ENCODE measurements around the gene ZNF678. TPM values are rescaled to one million over a fixed set of nuclear protein-coding genes. Genes with fewer than 3 reads are reported as not detected.
A peak's percentile ranks its signal among the peaks of the same experiment; 100 is the strongest.

The ZNF678 gene
- total and polyA plus RNA-seq, 7 donors: 1.2 to 5.0 (median 3.0) TPM

GRCh38 chr1:227542153-227543120 lies 20.9 kb upstream of the ZNF678 start:
- H3K9me3 ChIP-seq: peaks cover 5% of the 10 kb centered on the region
- WGBS, 3 donors: 2 to 3% (median 3%) methylated on average over 47 to 84 of the region's 84 CpGs
- TF ChIP-seq, protein P1, sequence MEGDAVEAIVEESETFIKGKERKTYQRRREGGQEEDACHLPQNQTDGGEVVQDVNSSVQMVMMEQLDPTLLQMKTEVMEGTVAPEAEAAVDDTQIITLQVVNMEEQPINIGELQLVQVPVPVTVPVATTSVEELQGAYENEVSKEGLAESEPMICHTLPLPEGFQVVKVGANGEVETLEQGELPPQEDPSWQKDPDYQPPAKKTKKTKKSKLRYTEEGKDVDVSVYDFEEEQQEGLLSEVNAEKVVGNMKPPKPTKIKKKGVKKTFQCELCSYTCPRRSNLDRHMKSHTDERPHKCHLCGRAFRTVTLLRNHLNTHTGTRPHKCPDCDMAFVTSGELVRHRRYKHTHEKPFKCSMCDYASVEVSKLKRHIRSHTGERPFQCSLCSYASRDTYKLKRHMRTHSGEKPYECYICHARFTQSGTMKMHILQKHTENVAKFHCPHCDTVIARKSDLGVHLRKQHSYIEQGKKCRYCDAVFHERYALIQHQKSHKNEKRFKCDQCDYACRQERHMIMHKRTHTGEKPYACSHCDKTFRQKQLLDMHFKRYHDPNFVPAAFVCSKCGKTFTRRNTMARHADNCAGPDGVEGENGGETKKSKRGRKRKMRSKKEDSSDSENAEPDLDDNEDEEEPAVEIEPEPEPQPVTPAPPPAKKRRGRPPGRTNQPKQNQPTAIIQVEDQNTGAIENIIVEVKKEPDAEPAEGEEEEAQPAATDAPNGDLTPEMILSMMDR (IDR thresholded peaks at IDR 0.05): peak; percentile 99
- H3K27ac ChIP-seq: peak overlapping the region; percentile 83
- DNase-seq (peak; percentile 91 to 95), ATAC-seq (peak; percentile 96 to 99 (median 98))
- peaks cover 8% of the 10 kb centered on the region for H3K4me1 ChIP-seq
- no peaks in the 10 kb centered on the region for H3K27me3 ChIP-seq (ENCODE audit: insufficient read depth in 3 of 3, low read length in 2 of 3)
- intact Hi-C loops (cut with DNase I): loop anchor here in 1 of 2 donors (2.0 to 5.0 kb wide), 2 partner anchors 62 to 410 kb away; no protein-coding TSS in a partner anchor
- H3K36me3 ChIP-seq (ENCODE audit: insufficient read depth in 1 of 2, low read depth in 1 of 2): no peaks in the 10 kb centered on the region
- H3K4me3 ChIP-seq: peak overlapping the region; percentile 94

DNA sequence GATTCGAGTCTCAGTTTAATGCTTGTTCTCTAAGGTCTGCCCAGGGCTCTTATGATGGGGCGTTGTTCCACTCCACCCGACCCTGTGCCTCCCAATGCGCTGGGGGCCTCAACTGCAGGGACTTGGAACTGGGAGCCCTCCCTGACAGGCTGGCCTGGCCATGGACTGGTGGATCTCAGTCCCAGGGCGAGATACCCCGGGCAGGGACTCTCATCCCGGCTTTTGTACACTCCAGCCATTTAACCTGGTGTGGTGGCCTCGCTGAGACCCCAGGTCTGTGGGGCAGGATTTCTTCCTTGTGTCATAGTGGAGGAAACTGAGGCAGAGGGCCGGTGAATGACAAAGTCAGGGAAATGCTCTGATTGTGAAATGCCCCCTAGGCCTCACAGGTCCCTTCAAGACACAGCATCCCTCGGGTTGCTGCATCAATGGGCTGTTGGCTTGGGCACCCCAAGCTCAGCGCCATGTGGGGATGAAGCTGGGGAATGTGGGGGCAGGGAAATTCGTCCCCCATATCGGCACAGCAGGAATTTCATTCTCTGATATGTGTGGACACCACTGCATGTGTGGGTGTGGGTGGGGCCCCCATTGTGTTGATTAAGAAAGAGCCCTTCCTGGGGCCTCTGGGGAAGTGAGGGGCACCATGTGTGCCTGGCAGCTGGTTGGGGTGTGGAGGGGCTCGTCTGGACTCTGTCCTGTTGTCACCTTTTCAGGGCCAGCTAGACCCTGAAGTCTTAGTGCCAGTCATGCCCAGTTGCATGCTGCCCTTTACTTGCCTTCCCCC lies 19.9 kb upstream of the ZNF678 start:
- peaks cover 8% of the 10 kb centered on the region for H3K4me1 ChIP-seq
- ATAC-seq (no peak), DNase-seq (no peak)
- intact Hi-C loops (cut with DNase I): loop anchor here in 1 of 2 donors (2.0 to 5.0 kb wide), 2 partner anchors 63 to 409 kb away; no protein-coding TSS in a partner anchor
- H3K27me3 ChIP-seq (ENCODE audit: insufficient read depth in 3 of 3, low read length in 2 of 3): no peaks in the 10 kb centered on the region
- peak overlapping the region; percentile 94 for H3K4me3 ChIP-seq
- TF ChIP-seq, protein P1 (IDR thresholded peaks at IDR 0.05): no peak
- peak overlapping the region; percentile 83 for H3K27ac ChIP-seq
- WGBS, 3 donors: 68 to 81% (median 72%) methylated on average over 14 of the region's 14 CpGs
- H3K36me3 ChIP-seq (ENCODE audit: insufficient read depth in 1 of 2, low read depth in 1 of 2): no peaks in the 10 kb centered on the region
- no peaks in the 10 kb centered on the region for H3K9me3 ChIP-seq

DNA sequence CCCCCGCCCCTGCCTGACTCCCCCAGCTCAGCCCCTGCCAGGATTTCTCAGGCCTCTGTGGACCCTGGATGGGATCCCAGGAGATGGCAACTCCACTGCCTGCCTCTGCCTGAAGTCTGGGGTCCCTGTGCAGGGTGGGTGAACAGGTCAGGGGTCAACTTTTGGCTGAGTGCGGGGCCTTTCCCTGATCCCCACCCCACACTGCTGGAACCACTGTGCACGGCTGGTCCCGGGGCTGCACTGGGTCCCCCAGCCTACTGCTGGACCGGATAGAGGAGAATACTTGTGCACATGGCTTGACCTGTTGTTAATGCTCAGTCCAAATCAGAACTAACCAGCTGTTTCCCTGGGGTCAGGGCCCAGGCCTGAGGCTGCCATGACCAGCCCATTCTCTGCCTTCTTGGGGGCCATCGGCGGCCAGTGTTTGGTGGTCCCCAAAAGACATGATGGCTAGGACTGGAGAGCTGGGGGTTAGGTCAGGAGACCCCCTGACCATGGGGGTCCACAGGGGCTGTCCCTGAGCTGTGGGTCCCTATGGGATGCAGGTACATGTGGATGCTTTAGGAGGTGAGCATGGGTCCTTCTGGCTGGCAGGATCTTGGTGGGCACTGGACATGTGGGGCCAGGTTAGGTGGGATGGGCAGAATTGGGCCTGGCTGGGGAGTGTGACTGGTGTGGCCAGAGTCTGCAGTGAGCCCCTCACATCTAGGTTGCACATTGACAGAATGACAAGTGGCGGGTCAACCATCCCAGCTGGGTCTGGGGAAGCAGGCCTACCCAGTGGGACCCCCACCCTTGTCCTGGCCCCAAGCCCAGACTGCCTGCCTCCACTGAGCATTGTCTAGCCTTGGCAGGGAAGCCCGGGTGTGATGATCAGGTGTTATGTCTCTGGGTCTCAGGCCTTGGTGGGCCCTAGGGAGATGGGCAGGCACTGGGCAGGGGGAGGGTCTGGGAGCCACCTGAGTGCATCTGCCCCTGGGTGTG lies 19.0 kb upstream of the ZNF678 start:
- Histone ChIP-seq H3K9me3 (no peaks in the 10 kb centered on the region), H3K4me3 (no peak overlapping the region), H3K27me3 (ENCODE audit: insufficient read depth in 3 of 3, low read length in 2 of 3) (no peaks in the 10 kb centered on the region), H3K27ac (no peak overlapping the region), H3K4me1 (peaks cover 8% of the 10 kb centered on the region), H3K36me3 (ENCODE audit: insufficient read depth in 1 of 2, low read depth in 1 of 2) (no peaks in the 10 kb centered on the region)
- TF ChIP-seq, protein P1 (IDR thresholded peaks at IDR 0.05): no peak
- intact Hi-C loops (cut with DNase I): loop anchor here (5.0 kb wide), 2 partner anchors 403 to 408 kb away; partner anchors contain the start of gene WNT9A (in 1 of the 2)
- no peak for ATAC-seq
- WGBS, 3 donors: 69 to 86% (median 71%) methylated on average over 9 of the region's 9 CpGs
- peak in 1 of 2 donors; percentile 40 for DNase-seq

DNA sequence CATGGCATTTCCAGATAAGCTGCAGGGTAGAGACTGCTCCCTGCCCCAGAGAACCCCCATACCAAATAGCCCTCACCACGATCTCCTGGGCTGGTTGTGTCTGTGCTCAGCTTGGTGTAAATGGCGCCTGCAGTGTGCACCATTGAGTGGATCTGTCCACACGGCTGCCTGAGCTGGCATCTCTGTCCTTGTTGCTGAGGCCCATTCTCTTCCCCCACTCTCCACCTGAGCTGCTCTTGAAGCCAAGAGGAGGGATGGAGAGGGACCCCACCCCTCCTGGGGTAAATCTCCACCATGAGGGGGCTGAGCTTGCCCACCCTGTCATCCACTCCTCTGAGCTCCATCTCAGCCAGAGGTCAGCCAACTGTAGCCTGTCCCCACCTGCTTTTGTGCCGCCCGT lies 18.0 kb upstream of the ZNF678 start:
- no peak overlapping the region for H3K27ac ChIP-seq
- WGBS, 3 donors: 80 to 81% (median 81%) methylated on average over 5 of the region's 5 CpGs
- no peaks in the 10 kb centered on the region for H3K9me3 ChIP-seq
- ATAC-seq (no peak), DNase-seq (no peak)
- TF ChIP-seq, protein P1 (IDR thresholded peaks at IDR 0.05): no peak
- no peaks in the 10 kb centered on the region for H3K27me3 ChIP-seq (ENCODE audit: insufficient read depth in 3 of 3, low read length in 2 of 3)
- peaks cover 8% of the 10 kb centered on the region for H3K4me1 ChIP-seq
- H3K4me3 ChIP-seq: no peak overlapping the region
- no peaks in the 10 kb centered on the region for H3K36me3 ChIP-seq (ENCODE audit: insufficient read depth in 1 of 2, low read depth in 1 of 2)
- intact Hi-C loops (cut with DNase I): loop anchor here in 1 of 2 donors (5.0 kb wide), 1 partner anchor 402 kb away; the partner anchor contains the start of gene WNT9A
